GM12878 (cell line): ENCODE data around the gene GNLY.

Source experiments
- ASH2L ChIP-seq: fragments of 300-600, 200-600 bp; sonication (generic); IDR thresholded peaks from 2 replicates; pipeline ENCODE4 v1.6.1; 2017; ENCODE audit warnings: low read depth, mild to moderate bottlenecking, borderline replicate concordance
- CBFB ChIP-seq: IDR thresholded peaks from 2 replicates; pipeline ENCODE4 v1.6.1; 2016; ENCODE audit warnings: antibody characterized with exemption, low read depth
- CEBPZ ChIP-seq: fragments of 150-350 bp; IDR thresholded peaks from 2 replicates; pipeline ENCODE4 v1.6.1; 2016; ENCODE audit warnings: low read depth, low read length
- CTCF ChIP-seq, 3 experiments: IDR thresholded peaks in 2 of 3; conservative IDR thresholded peaks in 1 of 3; 2 replicates each; pipeline ENCODE4 v1.5.1; 2011; ENCODE audit warnings: low read depth in 3 of 3, low read length in 3 of 3, mild to moderate bottlenecking in 3 of 3, control low read depth in 2 of 3, moderate library complexity in 2 of 3, inconsistent platforms in 1 of 3, mixed read lengths in 1 of 3; ENCODE audit not compliant: control insufficient read depth in 2 of 3, insufficient read depth in 1 of 3; ENCODE audit errors: extremely low read depth in 1 of 3
- FOXK2 ChIP-seq: fragments of 450-650 bp; IDR thresholded peaks from 2 replicates; pipeline ENCODE4 v1.6.1; 2017; ENCODE audit warnings: mild to moderate bottlenecking, moderate library complexity
- RAD21 ChIP-seq: IDR thresholded peaks from 2 replicates; pipeline ENCODE4 v1.6.1; 2011; ENCODE audit warnings: mild to moderate bottlenecking, low read depth, low read length, moderate library complexity; ENCODE audit not compliant: insufficient read depth
- SMC3 ChIP-seq: IDR thresholded peaks from 2 replicates; pipeline ENCODE4 v1.6.1; 2011; ENCODE audit warnings: low read length, improper control_type of control experiment, borderline replicate concordance
- SP1 ChIP-seq: IDR thresholded peaks from one replicate; pipeline ENCODE4 v1.6.1; 2011; ENCODE audit warnings: low read depth, low read length
- SUZ12 ChIP-seq: fragments of 200-600 bp; sonication (generic); IDR thresholded peaks from one replicate; pipeline ENCODE4 v1.6.1; 2018; ENCODE audit warnings: antibody characterized with exemption, mild to moderate bottlenecking; ENCODE audit not compliant: unreplicated experiment
- YY1 ChIP-seq: IDR thresholded peaks from 2 replicates; pipeline ENCODE4 v1.6.1; 2011; ENCODE audit warnings: low read depth, mild to moderate bottlenecking, low read length
- ZBED1 ChIP-seq: IDR thresholded peaks from 2 replicates; pipeline ENCODE4 v1.6.1; 2016; ENCODE audit warnings: borderline replicate concordance
- ZNF687 ChIP-seq: fragments of 450-650 bp; IDR thresholded peaks from 2 replicates; pipeline ENCODE4 v1.6.1; 2017; ENCODE audit warnings: mild to moderate bottlenecking, moderate library complexity

- TF ChIP-seq CEBPZ (no peak), SUZ12 (no peak), ZNF687 (no peak), YY1 (no peak), RAD21 (no peak), CTCF (IDR thresholded peaks at IDR 0.05 in 2 of 3, conservative IDR thresholded peaks at IDR 0.05 in 1 of 3; ENCODE audit: control insufficient read depth in 2 of 3, extremely low read depth in 1 of 3, insufficient read depth in 1 of 3, low read depth in 3 of 3, low read length in 3 of 3) (no peak), FOXK2 (no peak), ASH2L (no peak), ZBED1 (no peak), SMC3 (no peak), CBFB (no peak), SP1 (no peak)
Measured at GRCh38 chr2:85661139-85661858, 32.9 kb upstream of the GNLY start.
